Upper lobe of left lung (tissue), 6 donors: ENCODE results near the gene ADCY6. TPM values are rescaled to one million over a fixed set of nuclear protein-coding genes. Genes with fewer than 3 reads are reported as not detected.

Source experiments
- ATAC-seq, 2 donors: fragments of 200-7000 bp; cut with Tn5 transposase; one replicate each; pipeline ENCODE4 v1.9.1; 2022; ENCODE audit warnings: mild to moderate bottlenecking in 2 of 2, moderate library complexity in 2 of 2; ENCODE audit not compliant: low FRiP score in 2 of 2
- DNase-seq, 2 donors: peaks; one replicate each; pipeline ENCODE4 v3.0.0-alpha.2; 2019 to 2020
- H3K27ac ChIP-seq, 4 donors: fragments of 200-600 bp; sonication (generic); one replicate each; pipeline ENCODE4 v1.5.1; 2016 to 2019
- H3K27me3 ChIP-seq, 4 donors: fragments of 200-600 bp; sonication (generic); one replicate each; pipeline ENCODE4 v1.5.1; 2017 to 2019
- H3K36me3 ChIP-seq, 4 donors: fragments of 200-600 bp; sonication (generic); one replicate each; pipeline ENCODE4 v1.5.1; 2016 to 2019
- H3K4me1 ChIP-seq, 4 donors: fragments of 200-600 bp; sonication (generic); one replicate each; pipeline ENCODE4 v1.5.1; 2018 to 2019
- H3K4me3 ChIP-seq, 4 donors: fragments of 200-600 bp; sonication (generic); one replicate each; pipeline ENCODE4 v1.5.1; 2017 to 2019; ENCODE audit warnings: mild to moderate bottlenecking in 2 of 4, moderate library complexity in 1 of 4
- H3K9me3 ChIP-seq, 4 donors: fragments of 200-600 bp; sonication (generic); one replicate each; pipeline ENCODE4 v1.5.1; 2018 to 2019
- EP300 ChIP-seq, 4 donors: sonication (generic); formaldehyde crosslinking; IDR thresholded peaks; one replicate each; pipeline ENCODE4 v1.5.1; 2017; ENCODE audit warnings: antibody characterized with exemption in 4 of 4, control low read depth in 2 of 4
- POLR2A ChIP-seq, 4 donors: fragments of 450-650 bp; IDR thresholded peaks; one replicate each; pipeline ENCODE4 v1.5.1; 2016 to 2017; ENCODE audit warnings: antibody characterized with exemption in 4 of 4, mild to moderate bottlenecking in 2 of 4
- POLR2AphosphoS5 ChIP-seq, 2 donors: sonication (generic); formaldehyde crosslinking; IDR thresholded peaks; one replicate each; pipeline ENCODE4 v1.5.1; 2017; ENCODE audit warnings: antibody characterized with exemption in 2 of 2
- WGBS, 2 donors: methylation state at CpG; one replicate each; pipeline ENCODE4 v1.1.5; 2017 to 2018; 5-methylcytosine and 5-hydroxymethylcytosine counted together
- total RNA-seq, 6 donors: library from RNA; depleted of rRNA in 4 of 6; stranded (reverse); fragments of >200 nt in 4 of 6; gene quantifications; one replicate each; pipeline versions ENCODE4 v1.1.0 to v1.2.1, GENCODE V29; 2016 to 2021
- TF ChIP-seq, protein P1 (sequence below), 6 experiments: fragments of 450-650 bp in 4 of 6; fragments of 200-600 bp in 2 of 6; sonication (generic) in 2 of 6; IDR thresholded peaks; one replicate each; pipeline ENCODE4 v1.5.1; 2016 to 2019; ENCODE audit warnings: antibody characterized with exemption in 6 of 6
- donor health status: DM: no; HTN: no; CAD: no; lungs with moderate emphysema.
- donor health status: DM: no; HTN: yes; CAD: no; lungs with severe emphysema.

Gene ADCY6
- total RNA-seq, 6 donors from 2014 or later = 26.0 to 113 (median 35.1) TPM

DNA sequence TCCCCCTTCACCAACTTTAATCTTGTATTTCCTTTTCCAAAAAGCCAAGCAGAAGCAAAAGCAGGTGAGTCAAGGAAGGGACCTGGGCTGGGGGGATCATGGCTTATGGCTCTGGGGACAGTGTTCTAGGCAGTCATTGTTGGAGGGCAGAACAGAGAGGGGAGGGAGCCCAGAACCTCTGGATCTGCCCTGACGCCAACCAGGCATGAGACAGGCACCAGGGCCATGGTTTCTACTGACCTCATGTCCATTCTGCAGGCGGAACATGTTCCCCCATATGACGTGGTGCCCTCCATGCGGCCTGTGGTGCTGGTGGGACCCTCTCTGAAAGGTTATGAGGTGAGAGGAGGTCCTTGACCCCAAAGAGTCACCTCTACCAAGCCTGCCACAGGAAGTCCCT, 36.0 kb upstream of the ADCY6 start:
- 80 to 91% methylated on average over 1 to 4 of the region's 4 CpGs for WGBS, 2 donors
- no peaks in the 10 kb centered on the region for H3K9me3 ChIP-seq
- H3K27ac ChIP-seq = no peak overlapping the region
- DNase-seq (no peak), ATAC-seq (no peak)
- no peak overlapping the region for H3K4me3 ChIP-seq
- peaks cover 7 to 62% (median 30%) of the 10 kb centered on the region in 4 donors for H3K36me3 ChIP-seq
- no peaks in the 10 kb centered on the region for H3K27me3 ChIP-seq
- H3K4me1 ChIP-seq = peaks cover 0 to 4% (median 0%) of the 10 kb centered on the region in 4 donors
- TF ChIP-seq POLR2A (IDR thresholded peaks at IDR 0.05) = no peak
- no peak for TF ChIP-seq EP300 (IDR thresholded peaks at IDR 0.05)
- TF ChIP-seq, protein P1, sequence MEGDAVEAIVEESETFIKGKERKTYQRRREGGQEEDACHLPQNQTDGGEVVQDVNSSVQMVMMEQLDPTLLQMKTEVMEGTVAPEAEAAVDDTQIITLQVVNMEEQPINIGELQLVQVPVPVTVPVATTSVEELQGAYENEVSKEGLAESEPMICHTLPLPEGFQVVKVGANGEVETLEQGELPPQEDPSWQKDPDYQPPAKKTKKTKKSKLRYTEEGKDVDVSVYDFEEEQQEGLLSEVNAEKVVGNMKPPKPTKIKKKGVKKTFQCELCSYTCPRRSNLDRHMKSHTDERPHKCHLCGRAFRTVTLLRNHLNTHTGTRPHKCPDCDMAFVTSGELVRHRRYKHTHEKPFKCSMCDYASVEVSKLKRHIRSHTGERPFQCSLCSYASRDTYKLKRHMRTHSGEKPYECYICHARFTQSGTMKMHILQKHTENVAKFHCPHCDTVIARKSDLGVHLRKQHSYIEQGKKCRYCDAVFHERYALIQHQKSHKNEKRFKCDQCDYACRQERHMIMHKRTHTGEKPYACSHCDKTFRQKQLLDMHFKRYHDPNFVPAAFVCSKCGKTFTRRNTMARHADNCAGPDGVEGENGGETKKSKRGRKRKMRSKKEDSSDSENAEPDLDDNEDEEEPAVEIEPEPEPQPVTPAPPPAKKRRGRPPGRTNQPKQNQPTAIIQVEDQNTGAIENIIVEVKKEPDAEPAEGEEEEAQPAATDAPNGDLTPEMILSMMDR (IDR thresholded peaks at IDR 0.05) = no peak
- no peak for TF ChIP-seq POLR2AphosphoS5 (IDR thresholded peaks at IDR 0.05)

DNA sequence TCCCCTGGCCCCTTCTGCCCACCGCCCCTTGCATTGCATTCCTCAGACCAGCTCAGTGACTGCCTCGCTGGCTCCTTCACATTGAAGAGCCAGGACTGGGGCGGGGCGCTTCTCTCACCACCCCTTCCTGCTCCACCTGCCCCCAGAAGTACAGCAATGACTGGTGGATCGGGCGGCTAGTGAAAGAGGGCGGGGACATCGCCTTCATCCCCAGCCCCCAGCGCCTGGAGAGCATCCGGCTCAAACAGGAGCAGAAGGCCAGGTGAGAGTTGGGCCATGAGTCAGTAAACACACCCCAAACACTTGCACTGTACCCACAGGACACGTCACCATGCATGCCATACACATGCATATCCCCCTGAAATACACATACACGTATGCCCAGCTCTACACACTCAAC, 35.2 kb upstream of the ADCY6 start:
- peak in 1 of 2 donors; percentile 75 for ATAC-seq
- no peaks in the 10 kb centered on the region for H3K27me3 ChIP-seq
- no peak overlapping the region for H3K27ac ChIP-seq
- H3K9me3 ChIP-seq = no peaks in the 10 kb centered on the region
- no peak overlapping the region for H3K4me3 ChIP-seq
- peaks cover 0 to 5% (median 2%) of the 10 kb centered on the region in 4 donors for H3K4me1 ChIP-seq
- WGBS, 2 donors = 64 to 73% methylated on average over 12 of the region's 12 CpGs
- TF ChIP-seq POLR2AphosphoS5 (IDR thresholded peaks at IDR 0.05) = no peak
- no peak for TF ChIP-seq EP300 (IDR thresholded peaks at IDR 0.05)
- TF ChIP-seq, protein P1 (IDR thresholded peaks at IDR 0.05) = no peak
- TF ChIP-seq POLR2A (IDR thresholded peaks at IDR 0.05) = no peak
- DNase-seq = peak in 1 of 2 donors; percentile 79
- peaks cover 5 to 54% (median 23%) of the 10 kb centered on the region in 4 donors for H3K36me3 ChIP-seq

DNA sequence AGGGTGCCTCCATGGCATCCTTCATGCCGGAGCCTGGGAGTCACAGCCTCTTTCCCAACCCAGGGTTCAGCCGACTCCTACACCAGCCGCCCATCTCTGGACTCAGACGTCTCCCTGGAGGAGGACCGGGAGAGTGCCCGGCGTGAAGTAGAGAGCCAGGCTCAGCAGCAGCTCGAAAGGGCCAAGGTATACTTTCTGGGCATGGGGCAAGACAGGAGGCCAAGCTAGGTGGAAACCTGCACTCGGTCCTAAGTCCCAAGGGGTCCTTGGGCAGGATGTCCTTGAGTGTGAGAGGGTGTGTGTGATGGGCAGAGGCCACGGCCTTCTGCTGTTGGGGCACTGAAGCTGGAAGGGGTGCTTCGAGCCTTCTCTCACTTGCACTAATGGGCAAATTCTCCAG, 34.4 kb upstream of the ADCY6 start:
- Histone ChIP-seq H3K27ac (no peak overlapping the region), H3K36me3 (peaks cover 0 to 46% (median 14%) of the 10 kb centered on the region in 4 donors), H3K9me3 (no peaks in the 10 kb centered on the region), H3K4me3 (no peak overlapping the region), H3K4me1 (peaks cover 2 to 11% (median 9%) of the 10 kb centered on the region in 4 donors), H3K27me3 (peaks cover 0 to 5% (median 0%) of the 10 kb centered on the region in 4 donors)
- ATAC-seq (no peak), DNase-seq (no peak)
- WGBS, 2 donors = 88 to 94% methylated on average over 10 to 11 of the region's 11 CpGs
- TF ChIP-seq, protein P1 (IDR thresholded peaks at IDR 0.05) = no peak
- TF ChIP-seq EP300 (IDR thresholded peaks at IDR 0.05) (no peak), POLR2A (IDR thresholded peaks at IDR 0.05) (no peak), POLR2AphosphoS5 (IDR thresholded peaks at IDR 0.05) (no peak)

DNA sequence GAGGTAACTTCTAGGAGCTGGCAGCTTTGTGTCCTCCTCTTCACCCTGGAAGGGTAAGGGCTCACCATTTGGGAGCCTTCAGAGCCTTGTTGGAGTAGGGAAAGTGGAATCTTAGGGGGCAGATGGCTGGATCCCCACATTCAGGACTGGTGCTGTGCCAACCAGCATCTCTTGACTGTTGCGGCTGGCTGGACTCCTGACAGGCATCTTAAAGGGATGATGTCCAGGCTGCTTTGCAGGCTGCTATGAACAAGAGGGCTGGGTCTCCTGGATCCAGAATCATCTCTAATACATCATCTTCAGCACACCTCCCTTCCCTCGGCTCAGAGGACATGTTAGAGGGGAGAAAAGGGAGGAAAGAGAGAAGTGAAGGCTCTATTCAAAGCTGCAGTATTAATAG, 33.8 kb upstream of the ADCY6 start:
- Histone ChIP-seq H3K9me3 (no peaks in the 10 kb centered on the region), H3K27me3 (peaks cover 0 to 5% (median 0%) of the 10 kb centered on the region in 4 donors), H3K4me3 (no peak overlapping the region), H3K4me1 (peaks cover 5 to 16% (median 13%) of the 10 kb centered on the region in 4 donors), H3K36me3 (peaks cover 0 to 40% (median 9%) of the 10 kb centered on the region in 4 donors), H3K27ac (no peak overlapping the region)
- TF ChIP-seq POLR2A (IDR thresholded peaks at IDR 0.05) = no peak
- no peak for TF ChIP-seq EP300 (IDR thresholded peaks at IDR 0.05)
- TF ChIP-seq, protein P1 (IDR thresholded peaks at IDR 0.05) = no peak
- TF ChIP-seq POLR2AphosphoS5 (IDR thresholded peaks at IDR 0.05) = no peak
- ATAC-seq = no peak
- 71 to 90% methylated on average over 2 of the region's 2 CpGs for WGBS, 2 donors
- no peak for DNase-seq

DNA sequence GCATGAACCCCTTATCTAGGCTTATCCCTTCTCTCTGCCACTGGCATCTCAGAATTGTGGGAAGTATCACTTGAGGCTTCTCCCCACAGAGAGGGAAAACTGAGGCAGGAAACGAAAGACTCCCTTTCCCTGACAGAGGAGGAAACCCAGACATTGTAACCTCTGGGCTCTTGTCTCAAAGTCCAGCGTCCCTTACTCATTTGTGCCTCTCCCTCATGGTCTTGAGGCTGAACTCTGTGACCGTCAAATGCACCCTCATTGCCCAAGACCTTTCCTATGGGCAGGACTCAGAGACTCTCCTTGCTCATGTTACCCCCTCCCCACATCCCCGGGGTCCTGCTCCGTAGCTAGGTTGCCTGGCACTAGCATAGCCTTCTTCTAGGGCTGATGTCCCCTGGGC, 33.2 kb upstream of the ADCY6 start:
- TF ChIP-seq EP300 (IDR thresholded peaks at IDR 0.05) (no peak), POLR2A (IDR thresholded peaks at IDR 0.05) (no peak), POLR2AphosphoS5 (IDR thresholded peaks at IDR 0.05) (no peak)
- TF ChIP-seq, protein P1 (IDR thresholded peaks at IDR 0.05) = no peak

More for the DNA sequence above, 33.2 kb upstream of the ADCY6 start:
- Histone ChIP-seq H3K4me1 (peaks cover 8 to 21% (median 18%) of the 10 kb centered on the region in 4 donors), H3K36me3 (peaks cover 0 to 35% (median 6%) of the 10 kb centered on the region in 4 donors), H3K27ac (no peak overlapping the region), H3K4me3 (no peak overlapping the region), H3K27me3 (peaks cover 0 to 5% (median 0%) of the 10 kb centered on the region in 4 donors), H3K9me3 (no peaks in the 10 kb centered on the region)
- DNase-seq (no peak), ATAC-seq (no peak)
- WGBS, 2 donors = 92% methylated on average over 2 to 5 of the region's 5 CpGs
